HepG2 (cell line): ENCODE results near the gene AMBRA1. TPM values are rescaled to one million over a fixed set of nuclear protein-coding genes. Genes with fewer than 3 reads are reported as not detected.

Experiments used
- ATAC-seq: fragments of 200-7000 bp; cut with Tn5 transposase; 3 replicates; pipeline ENCODE4 v1.9.1; 2020; ENCODE audit warnings: mild to moderate bottlenecking, moderate library complexity
- BruUV-seq: library from RNA; stranded (reverse); fragments of 400-500 nt; replicated peaks from 2 replicates; lab custom pipeline; 2021; lab: Mats Ljungman, UMichigan
- CTCF ChIA-PET: fragments of 300-600 bp; formaldehyde crosslinking; extraction: SDS; loops from one replicate; lab custom pipeline; 2021; ENCODE audit warnings: low total read pairs, inconsistent platforms, low intra/inter-chr PET ratio; lab: Yijun Ruan, JAX
- POLR2A ChIA-PET: fragments of 350-600 bp; sonication (Branson Sonifier 250); formaldehyde crosslinking; loops from one replicate; lab custom pipeline; 2020; ENCODE audit warnings: antibody characterized with exemption, inconsistent platforms; lab: Yijun Ruan, JAX
- DNase-seq: peaks from one replicate; pipeline ENCODE4 v3.0.0-alpha.2; 2015; ENCODE audit warnings: low spot score
- FAIRE-seq: peaks from 3 replicates; lab custom pipeline; 2011; peaks lifted over from hg19 to GRCh38; lab: Jason Lieb, UNC
- H2AFZ ChIP-seq: one replicate; pipeline ENCODE4 v1.6.1; 2011; ENCODE audit warnings: low read length, inconsistent platforms
- H3K27ac ChIP-seq: fragments of 300-600 bp; 3 replicates; pipeline ENCODE4 v1.8.0; 2011; ENCODE audit warnings: mixed run types, mild to moderate bottlenecking, mixed read lengths, low read length, inconsistent platforms; ENCODE audit not compliant: insufficient read depth; ENCODE audit errors: extremely low read length
- H3K27me3 ChIP-seq, 2 experiments: fragments of 200-600 bp in 1 of 2; 2 replicates in 1 of 2; 3 replicates in 1 of 2; pipeline versions ENCODE4 v1.6.0 to v1.8.0; 2011; ENCODE audit warnings: low read length in 2 of 2, mild to moderate bottlenecking in 2 of 2, moderate library complexity in 2 of 2, inconsistent platforms in 1 of 2; ENCODE audit not compliant: insufficient read depth in 2 of 2, control insufficient read depth in 1 of 2
- H3K36me3 ChIP-seq, 2 experiments: fragments of 200-600 bp in 1 of 2; replicated peaks in 1 of 2; 2 replicates in 1 of 2; 3 replicates in 1 of 2; pipeline versions ENCODE4 v1.5.1 to v1.8.0; 2011; ENCODE audit warnings: low read length in 2 of 2, inconsistent platforms in 1 of 2; ENCODE audit not compliant: insufficient read depth in 2 of 2, control insufficient read depth in 1 of 2
- H3K4me1 ChIP-seq: 2 replicates; pipeline ENCODE4 v1.5.1; 2012; ENCODE audit warnings: low read length, inconsistent platforms; ENCODE audit not compliant: insufficient read depth
- H3K4me2 ChIP-seq: 2 replicates; pipeline ENCODE4 v1.6.0; 2011; ENCODE audit warnings: low read depth, low read length, inconsistent platforms
- H3K4me3 ChIP-seq, 3 experiments: fragments of 200-600 bp in 1 of 3; sonication (generic), shearing (Covaris generic) in 1 of 3; replicated peaks in 1 of 3; 2 replicates each; pipeline ENCODE4 v1.5.1; 2011 to 2016; ENCODE audit warnings: low read length in 3 of 3, inconsistent platforms in 2 of 3, low read depth in 2 of 3, mild to moderate bottlenecking in 2 of 3, control low read depth in 1 of 3, mixed read lengths in 1 of 3; ENCODE audit not compliant: insufficient read depth in 1 of 3
- H3K79me2 ChIP-seq: one replicate; pipeline ENCODE4 v1.6.1; 2011; ENCODE audit warnings: low read length, inconsistent platforms; ENCODE audit not compliant: insufficient read depth
- H3K9ac ChIP-seq: 2 replicates; pipeline ENCODE4 v1.6.0; 2011; ENCODE audit warnings: mild to moderate bottlenecking, low read depth, low read length, inconsistent platforms; ENCODE audit not compliant: insufficient read depth
- H3K9me3 ChIP-seq: 2 replicates; pipeline ENCODE4 v1.5.1; 2012; ENCODE audit warnings: mild to moderate bottlenecking, low read length
- H4K20me1 ChIP-seq: 2 replicates; pipeline ENCODE4 v1.6.0; 2011; ENCODE audit warnings: inconsistent platforms, mild to moderate bottlenecking, low read length, moderate library complexity; ENCODE audit not compliant: insufficient read depth
- ADNP ChIP-seq: sonication (generic); formaldehyde crosslinking; IDR thresholded peaks from 2 replicates; pipeline ENCODE4 v1.4.0; 2020; ENCODE audit warnings: missing genetic modification reagents
- CBX5 ChIP-seq: sonication (generic); formaldehyde crosslinking; IDR thresholded peaks from 2 replicates; pipeline ENCODE4 v1.4.0; 2020; ENCODE audit warnings: missing genetic modification reagents, borderline replicate concordance
- EHMT2 ChIP-seq: fragments of 200-600 bp; sonication (generic); IDR thresholded peaks from 2 replicates; pipeline ENCODE4 v1.7.0; 2017; ENCODE audit warnings: antibody characterized with exemption, low read depth, low read length, borderline replicate concordance
- HOXA9 ChIP-seq: sonication (generic); formaldehyde crosslinking; IDR thresholded peaks from 2 replicates; pipeline ENCODE4 v1.8.1; 2022; ENCODE audit warnings: missing genetic modification reagents, mild to moderate bottlenecking, moderate library complexity, borderline replicate concordance
- KDM4B ChIP-seq: sonication (generic); formaldehyde crosslinking; IDR thresholded peaks from 2 replicates; pipeline ENCODE4 v1.4.0; 2020; ENCODE audit warnings: missing genetic modification reagents
- MXD1 ChIP-seq: sonication (generic); formaldehyde crosslinking; IDR thresholded peaks from 2 replicates; pipeline ENCODE4 v1.4.0; 2020; ENCODE audit warnings: mild to moderate bottlenecking, missing genetic modification reagents
- MXD4 ChIP-seq: IDR thresholded peaks from 2 replicates; pipeline ENCODE4 v1.6.1; 2016; ENCODE audit warnings: mild to moderate bottlenecking, missing biosample characterization, missing genetic modification reagents
- NR2F2 ChIP-seq: IDR thresholded peaks from 2 replicates; pipeline ENCODE4 v1.6.1; 2012; ENCODE audit warnings: low read depth, inconsistent platforms, borderline replicate concordance
- ONECUT2 ChIP-seq: sonication (generic); formaldehyde crosslinking; IDR thresholded peaks from 2 replicates; pipeline ENCODE4 v1.4.0; 2020; ENCODE audit warnings: missing genetic modification reagents
- TBX2 ChIP-seq: sonication (generic); formaldehyde crosslinking; IDR thresholded peaks from 2 replicates; pipeline ENCODE4 v1.5.0; 2020; ENCODE audit warnings: missing genetic modification reagents, mild to moderate bottlenecking, borderline replicate concordance
- TGIF2 ChIP-seq: IDR thresholded peaks from 2 replicates; pipeline ENCODE4 v1.6.1; 2016; ENCODE audit warnings: control low read depth, missing compliant biosample characterization
- TOPORS ChIP-seq: sonication (generic); formaldehyde crosslinking; IDR thresholded peaks from 2 replicates; pipeline ENCODE4 v1.8.0; 2023; ENCODE audit warnings: mild to moderate bottlenecking, missing genetic modification reagents
- ZNF280B ChIP-seq: sonication (generic); formaldehyde crosslinking; IDR thresholded peaks from 2 replicates; pipeline ENCODE4 v1.5.0; 2020; ENCODE audit warnings: missing genetic modification reagents, mild to moderate bottlenecking, borderline replicate concordance
- ZNF333 ChIP-seq: sonication (generic); formaldehyde crosslinking; IDR thresholded peaks from 2 replicates; pipeline ENCODE4 v1.4.0; 2020; ENCODE audit warnings: mild to moderate bottlenecking, missing genetic modification reagents, borderline replicate concordance
- ZNF567 ChIP-seq: sonication (generic); formaldehyde crosslinking; IDR thresholded peaks from 2 replicates; pipeline ENCODE4 v1.8.1; 2023; ENCODE audit warnings: mild to moderate bottlenecking, missing genetic modification reagents, borderline replicate concordance
- ZNF678 ChIP-seq: sonication (generic); formaldehyde crosslinking; IDR thresholded peaks from 2 replicates; pipeline ENCODE4 v1.4.0; 2020; ENCODE audit warnings: mild to moderate bottlenecking, missing genetic modification reagents
- ZNF841 ChIP-seq: sonication (generic); formaldehyde crosslinking; IDR thresholded peaks from 2 replicates; pipeline ENCODE4 v1.8.1; 2023; ENCODE audit warnings: missing genetic modification reagents, borderline replicate concordance
- ZSCAN20 ChIP-seq: sonication (generic); formaldehyde crosslinking; IDR thresholded peaks from 2 replicates; pipeline ENCODE4 v1.4.0; 2020; ENCODE audit warnings: missing genetic modification reagents, mild to moderate bottlenecking, borderline replicate concordance
- WGBS: methylation state at CpG from one replicate; pipeline ENCODE4 v1.1.6; 2017; ENCODE audit warnings: low lambda C conversion rate; 5-methylcytosine and 5-hydroxymethylcytosine counted together
- in situ Hi-C: cut with HindIII; loops from 2 replicates; pipeline ENCODE4 v1.10.0; 2017; ENCODE audit warnings: low pct_unique_long_range_greater_than_20kb; ENCODE audit not compliant: extremely low pct_ligation_motif_present
- intact Hi-C: fragments of 100-400 bp; cut with micrococcal nuclease; formaldehyde crosslinking; loops from one replicate; pipeline ENCODE4 v1.10.0; 2022; ENCODE audit not compliant: unreplicated experiment
- polyA plus RNA-seq, 8 experiments: library from polyadenylated mRNA; depleted of rRNA in 3 of 8; stranded (reverse) in 7 of 8; unstranded in 1 of 8; fragments of >200 nt; fragmentation: Illumina TruSeq in 4 of 8; extraction: Trizol in 4 of 8; gene quantifications; 2 replicates each; pipeline versions ENCODE4 v1.2.1 to v1.2.3, GENCODE V29; 2011 to 2016; ENCODE audit warnings: low read depth in 4 of 8, missing spikeins in 1 of 8, mixed read lengths in 1 of 8; ENCODE audit not compliant: insufficient read depth in 1 of 8
- total RNA-seq, 5 experiments: library from RNA; depleted of rRNA; stranded (reverse); fragments of >200 nt; fragmentation: Illumina TruSeq; extraction: Trizol; gene quantifications; 2 replicates each; pipeline ENCODE4 v1.2.3, GENCODE V29; 2016; ENCODE audit warnings: low read depth in 1 of 5

AMBRA1 gene
- total and polyA plus RNA-seq, 2 of the 13 experiments (the other 11 are each of a cell fraction or from before 2014, with no cell fraction given), result 15.7 to 26.0 TPM

- Histone ChIP-seq H3K4me1 (no peaks in the 10 kb centered on the region), H3K9ac (no peak overlapping the region), H4K20me1 (peaks cover 9% of the 10 kb centered on the region; the same call in 1 of the 2 replicates), H3K36me3 (peaks cover 9 to 35% of the 10 kb centered on the region in 2 experiments; a peak in 3 of 5 replicates), H3K79me2 (peaks cover 11% of the 10 kb centered on the region), H3K27me3 (no peaks in the 10 kb centered on the region), H3K27ac (no peak overlapping the region), H3K9me3 (no peaks in the 10 kb centered on the region), H3K4me3 (no peak overlapping the region), H2AFZ (no peak overlapping the region), H3K4me2 (no peak overlapping the region)
- ChIA-PET POLR2A (no interaction called here), CTCF (no interaction called here)
- no peak for FAIRE-seq
- in situ Hi-C loops, result no loop called here
- no peak for DNase-seq
- BruUV-seq, result no TSS peak
- ATAC-seq, result no peak
- TF ChIP-seq ZSCAN20 (CRISPR knock-in tag), result no peak
- intact Hi-C loops, result no loop called here
These were observed 149.5 kb downstream of the AMBRA1 start for GRCh38 chr11:46444305-46444704.

- FAIRE-seq (no peak), DNase-seq (no peak), ATAC-seq (no peak)
- CTCF ChIA-PET, result no interaction called here
- peaks cover 30 to 69% of the 10 kb centered on the region in 2 experiments for H3K36me3 ChIP-seq
- no peak overlapping the region for H3K9ac ChIP-seq
- no peaks in the 10 kb centered on the region for H3K79me2 ChIP-seq
- in situ Hi-C loops, result no loop called here
- intact Hi-C loops, result no loop called here
- no peak for TF ChIP-seq HOXA9 (CRISPR knock-in tag)
- no peak for TF ChIP-seq NR2F2
- no peak for TF ChIP-seq MXD1 (CRISPR knock-in tag)
- TF ChIP-seq EHMT2, result no peak
- no peak for TF ChIP-seq ZNF280B
- no peak for TF ChIP-seq MXD4
- TF ChIP-seq ADNP, result no peak
- TF ChIP-seq ONECUT2 (CRISPR knock-in tag), result no peak
- TF ChIP-seq TOPORS (CRISPR knock-in tag), result no peak
- TF ChIP-seq CBX5, result no peak
- no peak for TF ChIP-seq KDM4B
- no peak for TF ChIP-seq TGIF2
- no peak for TF ChIP-seq ZNF841 (CRISPR knock-in tag)
- no peak for TF ChIP-seq ZNF678 (CRISPR knock-in tag)
- no peak for TF ChIP-seq ZNF333
- TF ChIP-seq ZNF567 (CRISPR knock-in tag), result no peak
- TF ChIP-seq TBX2 (CRISPR knock-in tag), result no peak
- TF ChIP-seq, all 625 proteins: peak for 0
- H4K20me1 ChIP-seq, result no peaks in the 10 kb centered on the region
- H3K27me3 ChIP-seq, result no peaks in the 10 kb centered on the region
- H2AFZ ChIP-seq, result no peak overlapping the region
- no peaks in the 10 kb centered on the region for H3K4me1 ChIP-seq
- H3K9me3 ChIP-seq, result no peaks in the 10 kb centered on the region
- 96% methylated on average over 2 of the region's 4 CpGs for WGBS
- no peak overlapping the region for H3K27ac ChIP-seq
- POLR2A ChIA-PET, result no interaction called here
- H3K4me3 ChIP-seq, result no peak overlapping the region
- BruUV-seq, result no TSS peak
- H3K4me2 ChIP-seq, result no peak overlapping the region
These were observed 155.6 kb downstream of the AMBRA1 start for GRCh38 chr11:46438211-46438610.
